GM21423 (cell line): Measurements from ENCODE around the gene SMYD3.

Experiments
- ATAC-seq: cut with Tn5 transposase; IDR thresholded peaks from one replicate; pipeline ENCODE4 v1.9.1; 2021; ENCODE audit warnings: mild to moderate bottlenecking, moderate library complexity; ENCODE audit not compliant: unreplicated experiment

Gene SMYD3

DNA sequence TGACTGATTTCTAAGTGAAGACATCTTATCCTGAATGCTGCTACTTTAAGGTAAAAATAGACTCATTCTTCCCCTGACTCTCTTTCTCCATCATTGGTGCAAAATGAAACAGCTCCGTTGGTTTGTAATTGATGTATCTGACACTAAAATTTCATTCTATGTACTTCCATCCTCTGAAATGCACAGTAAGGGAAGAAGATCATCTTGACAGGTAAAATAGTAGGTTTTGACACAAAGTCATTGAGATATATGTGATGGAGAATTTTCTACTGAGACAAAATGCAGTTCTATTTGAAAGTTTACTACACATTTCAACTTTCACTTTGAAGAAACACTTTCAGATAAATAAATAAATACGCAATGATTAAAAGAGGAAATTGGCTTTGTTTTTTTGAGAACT lies 348.9 kb downstream of the SMYD3 start:
- no peak for ATAC-seq

DNA sequence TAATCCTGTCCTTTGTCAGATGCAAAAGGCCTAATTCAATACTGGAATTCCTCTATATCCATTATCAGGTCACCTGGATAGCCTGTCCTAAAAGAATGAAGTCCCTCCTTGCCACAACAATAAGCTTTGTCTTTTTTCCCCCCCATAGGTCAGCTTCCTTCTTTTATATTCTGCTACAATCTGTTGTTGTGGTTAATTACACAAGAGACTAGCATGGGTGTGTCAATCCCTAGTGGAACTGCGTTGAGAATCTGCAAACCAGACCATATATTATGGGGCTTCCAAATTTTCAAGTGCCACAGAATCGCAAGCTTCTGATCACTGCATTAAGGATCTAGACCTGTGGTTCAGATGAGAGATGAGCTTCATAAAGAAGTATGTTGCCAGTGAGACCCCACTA lies 349.6 kb downstream of the SMYD3 start:
- ATAC-seq = no peak

DNA sequence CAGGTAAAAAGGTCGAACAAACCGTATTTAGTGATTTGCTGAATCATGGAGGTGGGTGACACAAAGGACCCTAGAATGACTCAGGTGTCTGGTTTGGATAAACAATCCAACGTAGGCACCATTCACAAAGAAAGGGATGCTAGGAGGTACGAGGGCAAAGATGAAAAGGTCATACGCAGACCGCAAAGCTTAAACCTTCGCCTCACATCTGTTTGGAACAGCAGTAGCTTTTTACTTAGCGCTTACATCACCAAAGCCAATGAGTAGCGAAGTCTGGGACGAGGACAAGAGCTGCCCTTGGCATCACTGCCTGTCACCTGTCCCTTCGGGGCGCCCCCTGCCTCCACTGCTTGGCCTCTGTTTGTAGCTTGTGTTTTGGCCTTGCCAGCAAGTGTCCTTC lies 350.2 kb downstream of the SMYD3 start:
- no peak for ATAC-seq

DNA sequence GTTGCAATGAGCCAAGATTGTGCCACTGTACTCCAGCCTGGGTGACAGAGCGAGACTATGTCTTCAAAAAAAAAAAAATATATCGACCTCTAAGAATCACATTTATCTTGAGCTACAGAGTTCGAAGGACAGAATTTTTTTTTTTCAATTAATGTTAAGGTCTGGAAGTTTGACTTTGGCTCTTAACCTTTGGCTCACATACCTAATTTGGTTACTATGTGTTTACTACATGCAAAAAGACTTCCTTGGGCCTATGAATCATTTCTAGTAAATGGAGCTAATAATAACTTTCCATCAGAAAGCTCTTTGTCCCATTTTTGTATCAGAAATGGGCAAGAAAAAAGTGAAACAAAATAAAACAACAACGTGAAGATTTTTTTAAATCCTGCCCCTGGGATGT lies 351.2 kb downstream of the SMYD3 start:
- no peak for ATAC-seq

DNA sequence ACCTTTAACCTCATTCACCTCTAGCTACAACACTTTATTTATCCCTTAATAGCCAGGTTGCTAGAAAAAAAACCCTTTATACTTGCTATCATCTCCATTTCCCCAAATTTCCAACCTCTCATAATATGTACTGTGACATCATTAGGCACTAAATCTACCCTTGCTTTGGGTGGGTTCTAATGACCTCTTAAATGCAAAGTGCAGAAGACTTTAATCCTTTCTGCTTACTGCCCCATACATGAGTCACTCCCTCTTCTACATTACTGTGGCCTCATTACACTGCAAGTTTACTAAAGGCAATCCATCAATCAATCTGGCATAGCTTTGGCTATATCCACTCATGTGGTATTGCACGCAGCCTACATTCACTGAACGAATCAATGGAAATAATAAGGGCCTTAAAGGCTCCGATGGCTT lies 353.3 kb downstream of the SMYD3 start:
- no peak for ATAC-seq

DNA sequence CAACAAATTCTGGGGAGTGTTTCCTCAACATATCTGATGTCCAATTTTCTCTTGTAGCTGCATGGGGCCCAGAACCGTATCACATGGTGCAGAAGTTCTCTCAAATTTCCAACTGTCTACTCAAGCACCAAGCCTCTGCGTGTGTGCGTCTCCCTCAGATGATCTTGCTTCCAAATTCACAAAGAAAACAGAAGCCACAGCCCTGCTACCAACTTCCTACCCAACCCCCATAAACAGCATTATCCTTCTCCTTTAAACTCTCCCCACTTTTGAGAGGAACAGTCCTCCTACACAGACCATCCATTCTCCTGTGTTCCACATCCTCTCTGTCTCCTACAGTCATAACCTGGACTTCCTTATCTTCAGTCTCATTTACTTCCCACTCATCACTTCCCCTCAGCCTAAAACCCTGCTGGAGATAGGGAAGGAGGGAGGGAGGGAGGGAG lies 354.1 kb downstream of the SMYD3 start:
- ATAC-seq = no peak

DNA sequence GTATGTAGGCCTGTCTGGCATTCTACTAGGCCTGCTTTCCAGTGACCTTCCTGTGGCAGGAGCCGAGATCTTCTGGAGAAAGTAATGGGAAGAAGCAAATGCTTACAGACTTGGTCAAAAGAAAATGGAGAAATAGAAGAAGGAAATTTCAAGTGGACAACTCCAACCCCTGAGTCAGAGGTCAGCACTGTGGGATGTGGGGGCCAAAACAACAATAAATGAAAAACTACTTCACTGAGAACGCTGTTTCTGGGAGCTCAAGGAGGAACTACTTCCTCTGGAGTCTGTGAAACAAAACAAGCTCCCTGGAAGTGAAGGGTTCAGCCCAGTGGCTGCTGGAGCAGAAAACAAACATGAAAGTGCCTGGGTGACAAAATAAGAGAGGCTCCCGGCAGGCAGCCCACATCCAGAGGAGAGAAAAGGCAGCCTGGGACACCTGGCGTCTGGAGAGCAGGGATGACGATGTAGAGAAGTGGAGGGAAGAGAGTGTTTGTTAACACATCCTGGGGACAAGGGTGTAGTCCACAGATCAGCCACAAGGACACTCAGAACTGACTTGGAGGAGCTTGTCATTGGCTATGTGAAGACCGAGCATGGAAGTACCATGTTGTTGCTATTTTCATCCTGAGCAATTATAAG lies 355.2 kb downstream of the SMYD3 start:
- ATAC-seq = no peak

DNA sequence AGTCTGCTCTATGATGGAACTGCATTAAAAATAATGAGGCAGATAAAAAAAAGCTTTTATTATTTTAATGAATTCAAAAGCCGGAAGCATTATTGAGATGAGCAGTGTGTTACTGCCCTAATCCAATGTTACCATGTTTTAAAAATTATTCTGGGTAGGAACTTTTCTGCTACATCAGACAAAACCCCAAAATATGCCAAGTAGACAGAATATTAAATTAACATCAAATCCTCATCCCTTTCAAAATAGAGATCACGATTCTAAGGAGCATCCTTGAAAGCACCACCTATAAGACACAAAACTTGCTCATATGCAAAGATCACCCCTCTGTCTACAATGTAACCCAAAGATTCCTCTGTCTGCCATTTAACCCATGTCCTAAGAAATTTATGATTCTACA lies 357.5 kb downstream of the SMYD3 start:
- no peak for ATAC-seq

DNA sequence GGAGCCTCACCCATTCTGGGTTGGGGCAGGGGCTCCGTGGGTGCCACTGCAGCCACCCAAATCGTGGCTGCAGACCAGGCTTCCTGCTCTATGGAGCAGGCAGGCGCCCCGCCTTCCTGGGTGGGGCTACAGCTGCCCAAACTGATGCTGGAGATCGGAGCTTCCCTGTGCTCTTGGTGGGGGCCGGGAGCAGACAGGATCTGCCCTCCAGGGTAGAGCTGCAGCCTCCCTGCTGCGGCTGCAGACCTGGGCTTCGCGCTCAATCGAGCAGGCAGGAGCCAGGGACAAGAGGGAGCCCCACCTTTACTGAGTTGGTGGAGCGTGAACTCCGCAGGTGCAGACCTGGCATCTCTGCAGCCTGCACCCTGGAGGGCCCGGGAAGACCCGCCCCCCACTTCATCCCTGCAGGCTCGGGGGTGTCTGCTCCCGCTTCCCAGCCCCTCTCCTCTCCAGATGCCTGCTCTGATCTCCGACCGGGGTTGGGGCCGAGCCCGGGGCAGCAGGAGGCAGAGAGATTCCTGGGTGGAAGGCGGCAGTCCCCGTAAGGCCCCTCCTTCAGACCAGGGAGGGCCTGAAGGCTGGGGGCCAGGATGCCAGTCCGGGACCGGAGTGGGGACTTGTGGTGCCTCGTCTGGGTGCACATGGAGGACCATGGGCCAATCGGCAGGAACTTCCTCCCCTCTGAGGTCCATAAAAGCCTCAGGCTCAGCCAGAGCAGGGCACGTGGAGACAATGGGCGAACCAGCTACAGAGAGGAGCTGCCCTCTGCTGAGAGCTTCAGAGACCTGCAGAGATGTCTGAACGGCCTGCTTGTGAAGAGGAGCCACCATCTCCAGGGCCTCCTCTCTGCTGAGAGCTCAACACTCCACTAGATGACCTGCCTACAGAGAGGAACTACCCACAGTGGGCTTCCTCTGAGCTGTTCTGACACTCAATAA lies 359.3 kb downstream of the SMYD3 start:
- no peak for ATAC-seq

DNA sequence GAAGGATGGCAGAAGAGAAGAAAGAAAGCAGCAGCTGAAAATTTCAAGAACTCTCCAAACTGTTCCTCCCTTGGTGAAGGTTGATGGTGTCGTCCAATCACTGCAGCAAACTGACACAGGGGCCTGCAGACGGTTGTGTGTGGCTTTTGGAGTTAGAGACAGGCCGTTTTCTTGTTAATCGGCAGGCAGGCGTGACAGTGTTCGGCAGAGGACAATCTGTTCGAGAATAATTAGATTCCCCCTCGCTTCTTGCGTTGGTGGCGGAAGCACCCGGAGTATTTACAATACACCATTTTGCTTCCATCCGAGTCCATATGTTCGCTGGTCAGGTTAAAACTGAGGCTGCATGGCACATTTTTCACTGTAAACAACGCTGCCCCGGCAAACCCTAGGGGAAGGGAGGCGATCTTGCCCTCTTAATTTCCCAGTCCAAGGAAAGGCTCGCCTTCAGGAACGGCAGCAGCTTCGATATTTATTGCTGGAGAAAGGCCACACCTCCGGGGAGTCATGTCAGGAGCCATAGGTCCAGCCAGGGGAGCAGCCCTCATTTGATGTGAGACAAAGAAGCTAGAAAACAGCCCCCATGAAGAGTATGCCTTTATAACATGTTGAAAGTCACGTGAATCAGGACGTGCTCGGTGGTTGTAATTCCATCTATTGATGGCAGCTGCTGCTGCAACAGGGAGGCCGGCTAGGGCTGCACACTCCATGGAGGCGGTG lies 360.1 kb downstream of the SMYD3 start:
- ATAC-seq = no peak

DNA sequence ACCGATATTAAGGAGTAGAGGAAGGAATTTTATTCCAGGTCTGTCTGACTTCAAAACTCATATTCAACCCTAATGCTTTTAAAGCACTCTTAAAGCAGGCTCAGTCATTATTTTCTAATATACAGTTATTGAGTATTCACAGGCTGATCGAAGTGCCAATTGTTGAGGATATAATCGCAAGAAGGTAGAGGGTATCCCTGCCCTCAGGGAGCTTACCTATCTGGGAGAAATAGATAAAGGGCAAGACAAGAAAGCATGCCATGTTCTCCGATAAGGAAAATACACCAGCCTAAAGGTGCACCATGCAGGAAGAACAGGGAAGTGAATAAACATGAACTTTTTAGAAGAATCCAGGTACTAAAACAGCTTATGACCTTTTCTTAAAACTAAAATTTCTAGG lies 361.2 kb downstream of the SMYD3 start:
- no peak for ATAC-seq

DNA sequence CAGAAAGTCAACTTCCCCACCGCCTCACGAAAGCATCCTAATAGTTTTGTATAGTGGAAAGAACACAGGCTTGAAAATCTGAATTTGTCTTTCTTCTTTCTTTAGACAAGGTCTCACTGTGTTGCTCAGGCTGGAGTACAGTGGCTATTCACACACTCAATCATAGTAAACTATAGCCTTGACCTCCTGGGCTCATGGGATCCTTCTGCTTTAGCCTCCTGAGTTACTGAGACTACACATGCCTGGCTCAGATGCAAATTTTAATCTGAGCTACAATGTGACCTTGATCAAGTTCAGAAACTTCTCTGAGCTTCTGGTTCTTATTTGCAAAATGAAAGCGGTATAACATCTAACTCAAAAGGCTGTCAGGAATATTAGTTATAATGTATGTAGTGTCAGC lies 362.1 kb downstream of the SMYD3 start:
- no peak for ATAC-seq

DNA sequence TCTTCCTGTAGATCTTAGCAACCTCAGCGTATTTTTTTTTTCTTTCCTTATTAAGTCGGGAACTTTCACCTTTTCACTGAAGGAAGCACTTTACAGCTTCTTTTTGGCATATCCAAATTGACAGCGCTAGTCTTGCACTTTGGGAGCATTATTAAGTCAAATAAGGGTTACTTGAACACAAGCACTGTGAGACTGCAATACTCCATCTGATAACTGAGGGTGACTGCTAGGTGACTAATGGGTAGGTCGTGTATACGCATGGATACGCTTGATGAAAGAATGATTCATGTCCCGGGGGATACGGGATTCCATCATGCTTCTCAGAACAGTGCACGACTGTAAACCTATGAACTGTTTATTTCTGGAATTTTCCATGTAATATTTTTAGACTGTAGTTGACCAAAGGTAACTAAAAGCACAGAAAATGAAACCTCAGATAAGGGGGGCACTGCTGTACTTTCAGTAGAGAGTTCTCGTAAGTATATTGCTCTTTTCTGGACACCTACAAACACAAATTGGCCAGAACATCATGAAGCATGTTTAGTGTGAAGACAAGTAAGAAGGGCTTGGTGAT lies 364.7 kb downstream of the SMYD3 start:
- ATAC-seq = no peak

DNA sequence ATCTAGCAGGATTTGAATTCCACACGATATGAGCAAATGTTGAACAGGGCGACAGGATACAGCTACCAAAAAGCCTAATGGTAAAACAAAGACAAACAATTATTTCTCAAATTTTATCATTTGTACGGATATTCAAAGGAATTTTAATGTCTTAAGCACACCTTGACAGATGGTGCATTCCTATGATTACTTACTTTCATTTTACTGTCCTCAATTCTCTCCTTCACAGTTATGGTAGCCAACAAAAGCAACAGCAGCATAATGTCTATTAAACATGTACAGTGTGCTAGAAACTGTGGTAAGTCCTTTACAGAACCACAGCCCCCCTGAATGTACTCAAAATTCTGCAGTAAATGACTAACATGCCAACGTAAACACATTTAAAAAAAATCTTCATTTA lies 365.8 kb downstream of the SMYD3 start:
- no peak for ATAC-seq

DNA sequence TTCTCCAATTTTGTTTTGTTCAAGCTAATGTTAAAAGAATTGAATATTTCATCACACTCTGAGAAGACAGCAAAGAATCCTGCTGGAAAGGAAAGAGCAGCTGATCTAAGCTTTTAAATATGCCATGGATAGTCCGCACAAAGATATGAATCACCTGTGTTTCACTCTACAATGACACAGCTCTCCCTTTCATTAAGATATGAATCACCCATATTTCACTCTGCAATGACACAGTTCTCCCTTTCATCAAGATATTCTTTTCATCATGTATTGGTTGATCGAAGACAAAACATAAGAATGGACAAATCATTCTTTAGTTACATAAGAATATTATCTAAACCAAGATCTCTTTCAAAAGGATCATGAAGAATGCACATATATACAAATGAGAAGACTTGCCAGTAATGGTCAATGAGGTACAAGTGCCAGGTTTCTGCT lies 367.3 kb downstream of the SMYD3 start:
- ATAC-seq = no peak

DNA sequence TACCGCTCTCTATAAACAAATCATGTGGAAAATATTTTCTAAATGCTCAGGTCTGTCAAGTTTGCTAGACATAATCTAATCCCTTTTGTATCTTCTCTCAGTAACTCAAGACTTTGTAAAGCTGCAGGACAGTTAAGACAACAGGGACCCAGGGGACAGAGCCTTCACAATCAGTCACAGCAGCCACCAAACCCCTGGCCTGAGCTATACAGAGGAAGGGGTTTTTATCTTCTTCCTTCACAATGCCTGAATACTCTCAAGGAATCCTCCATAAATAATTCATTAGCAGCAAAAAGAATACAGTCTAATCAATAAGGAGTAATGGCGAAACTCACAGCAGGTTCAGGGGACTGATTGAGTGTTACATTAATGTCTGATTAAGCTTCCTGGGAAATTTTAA lies 368.3 kb downstream of the SMYD3 start:
- no peak for ATAC-seq

DNA sequence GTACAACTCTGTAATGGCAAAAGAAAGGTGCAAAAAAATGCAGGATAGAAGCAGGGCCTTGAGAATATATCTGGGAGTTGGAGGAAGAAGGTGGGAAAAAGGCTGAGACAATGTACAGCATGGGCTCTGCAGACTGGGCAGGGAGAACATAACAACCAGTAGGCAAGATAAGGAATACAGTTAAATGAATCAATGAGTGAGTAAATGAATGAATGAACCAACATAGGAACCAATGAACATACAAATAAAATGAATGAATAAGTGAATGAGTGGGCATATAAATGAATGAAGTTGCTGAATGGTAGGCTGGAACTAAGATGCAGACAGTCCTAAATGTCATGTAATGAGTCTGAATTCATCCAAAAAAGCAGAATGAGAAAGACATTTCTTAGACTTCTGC lies 370.6 kb downstream of the SMYD3 start:
- ATAC-seq = no peak

DNA sequence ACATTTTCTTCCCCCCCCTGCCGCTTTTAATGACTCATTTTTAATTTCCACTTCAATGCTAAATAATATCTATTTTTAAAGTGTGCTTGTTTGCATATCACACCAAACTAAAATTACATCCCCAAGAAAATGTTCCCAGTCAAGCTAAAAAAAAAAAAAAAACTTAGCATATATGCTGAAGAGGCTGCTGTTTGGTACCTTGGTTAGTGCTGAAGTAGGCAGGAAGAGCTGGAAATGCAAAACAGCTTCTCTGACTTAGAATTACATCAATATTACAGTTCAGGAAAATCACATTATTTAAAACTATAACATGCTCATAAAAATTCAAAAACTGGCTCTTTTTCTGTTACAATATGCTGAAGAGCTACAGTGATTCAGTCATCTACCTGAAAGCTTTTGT lies 372.3 kb downstream of the SMYD3 start:
- ATAC-seq = no peak

DNA sequence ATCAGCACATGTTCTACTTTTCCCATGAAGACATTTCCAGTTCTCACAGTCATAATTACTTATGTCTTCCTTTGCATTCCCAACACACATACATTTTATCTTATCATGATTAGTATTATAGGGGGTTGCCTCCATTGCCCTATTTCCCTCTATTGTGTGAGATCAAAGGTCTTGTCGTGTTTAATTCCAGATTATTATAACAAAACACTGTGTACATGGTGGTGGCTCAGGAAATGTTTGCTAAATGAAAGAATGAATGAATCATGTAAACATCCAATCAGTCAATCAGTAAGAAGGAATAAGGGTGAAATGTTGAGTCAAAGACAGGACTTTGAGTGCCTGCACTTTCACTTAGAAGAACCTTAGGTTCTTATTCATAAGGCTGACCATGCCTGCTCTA lies 376.0 kb downstream of the SMYD3 start:
- no peak for ATAC-seq

DNA sequence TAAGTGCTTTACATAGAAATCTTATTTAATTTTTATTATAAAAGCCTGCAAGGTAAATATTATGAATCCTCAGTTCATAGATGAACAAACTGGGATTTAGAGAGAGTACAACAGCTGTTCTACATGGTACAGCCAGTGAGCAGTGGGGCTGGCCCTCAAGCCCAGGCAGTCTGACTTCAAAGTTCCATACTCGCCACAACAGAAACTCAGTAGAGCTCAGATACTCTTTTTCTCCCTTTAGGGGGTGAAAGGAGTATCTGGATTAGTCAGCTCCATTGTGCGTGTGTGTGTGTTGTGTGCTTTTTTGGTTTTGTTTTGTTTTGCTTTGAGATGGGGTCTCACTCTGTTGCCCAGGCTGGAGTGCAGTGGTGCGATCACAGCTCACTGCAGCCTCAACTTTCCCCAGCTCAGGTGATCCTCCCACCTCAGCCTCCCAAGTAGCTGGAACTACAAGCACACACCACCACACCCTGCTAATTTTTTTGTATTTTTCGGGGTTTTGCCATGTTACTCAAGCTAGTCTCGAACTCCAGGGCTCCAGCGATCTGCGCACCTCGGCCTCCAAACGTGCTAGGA lies 378.5 kb downstream of the SMYD3 start:
- no peak for ATAC-seq

DNA sequence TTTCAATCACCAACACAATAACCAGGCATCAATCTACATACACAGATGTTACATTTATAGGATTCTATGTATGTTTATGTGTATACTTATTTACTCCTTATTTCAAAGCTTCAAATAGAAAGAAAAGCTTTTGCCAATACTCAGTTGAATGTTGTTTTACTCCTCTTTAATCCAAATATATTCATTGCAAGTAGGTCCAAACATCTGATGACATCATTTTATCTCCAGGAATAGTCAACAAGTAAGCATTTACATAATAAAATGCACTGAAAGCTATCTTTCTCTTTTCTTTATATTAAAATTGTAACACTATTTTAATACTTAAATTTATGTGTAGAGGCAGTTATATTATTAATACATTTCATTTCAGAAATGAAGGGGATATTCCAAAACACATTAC lies 380.5 kb downstream of the SMYD3 start:
- ATAC-seq = no peak
